Measurements from ENCODE around the gene CD55.

DNA sequence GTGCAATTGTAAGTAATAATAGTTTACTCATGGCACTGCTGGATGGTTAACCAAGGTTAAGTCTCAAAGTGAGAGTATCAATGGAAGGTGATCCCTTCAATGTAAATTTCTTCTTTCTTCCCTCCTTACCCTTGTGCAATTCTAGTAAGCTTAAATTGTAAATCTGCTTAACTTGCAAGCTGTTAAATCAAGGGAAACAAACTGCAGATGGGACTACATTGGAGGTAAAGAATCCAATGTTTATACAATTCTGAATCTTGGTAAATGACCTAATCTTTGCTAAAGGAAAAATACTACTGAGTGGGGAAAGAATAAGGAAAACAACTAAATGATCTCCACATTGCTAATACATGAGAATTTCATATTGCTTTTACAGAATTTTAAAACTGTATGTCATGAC, 6.7 kb upstream of the CD55 start:
- no peak for TF ChIP-seq POLR2AphosphoS5 (IDR thresholded peaks at IDR 0.05)
- TF ChIP-seq, protein P1, sequence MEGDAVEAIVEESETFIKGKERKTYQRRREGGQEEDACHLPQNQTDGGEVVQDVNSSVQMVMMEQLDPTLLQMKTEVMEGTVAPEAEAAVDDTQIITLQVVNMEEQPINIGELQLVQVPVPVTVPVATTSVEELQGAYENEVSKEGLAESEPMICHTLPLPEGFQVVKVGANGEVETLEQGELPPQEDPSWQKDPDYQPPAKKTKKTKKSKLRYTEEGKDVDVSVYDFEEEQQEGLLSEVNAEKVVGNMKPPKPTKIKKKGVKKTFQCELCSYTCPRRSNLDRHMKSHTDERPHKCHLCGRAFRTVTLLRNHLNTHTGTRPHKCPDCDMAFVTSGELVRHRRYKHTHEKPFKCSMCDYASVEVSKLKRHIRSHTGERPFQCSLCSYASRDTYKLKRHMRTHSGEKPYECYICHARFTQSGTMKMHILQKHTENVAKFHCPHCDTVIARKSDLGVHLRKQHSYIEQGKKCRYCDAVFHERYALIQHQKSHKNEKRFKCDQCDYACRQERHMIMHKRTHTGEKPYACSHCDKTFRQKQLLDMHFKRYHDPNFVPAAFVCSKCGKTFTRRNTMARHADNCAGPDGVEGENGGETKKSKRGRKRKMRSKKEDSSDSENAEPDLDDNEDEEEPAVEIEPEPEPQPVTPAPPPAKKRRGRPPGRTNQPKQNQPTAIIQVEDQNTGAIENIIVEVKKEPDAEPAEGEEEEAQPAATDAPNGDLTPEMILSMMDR (IDR thresholded peaks at IDR 0.05) = no peak
- no peak for TF ChIP-seq POLR2A (IDR thresholded peaks at IDR 0.05)
- no peak for TF ChIP-seq EP300 (IDR thresholded peaks at IDR 0.05; ENCODE audit: low read depth)

Data from transverse colon (tissue), 4 donors.